GOT3 (cell line): ENCODE measurements around the gene ZFTA.
"Not testable (repeated sequence)": the region's sequence is repeated elsewhere in the genome, so short reads cannot be mapped to it uniquely, and the experiment has no call there.

Source experiments
- DNase-seq: peaks from one replicate; lab custom pipeline; 2025; ENCODE audit warnings: mixed read lengths; lab: John Stamatoyannopoulos, UW

The ZFTA gene

DNA sequence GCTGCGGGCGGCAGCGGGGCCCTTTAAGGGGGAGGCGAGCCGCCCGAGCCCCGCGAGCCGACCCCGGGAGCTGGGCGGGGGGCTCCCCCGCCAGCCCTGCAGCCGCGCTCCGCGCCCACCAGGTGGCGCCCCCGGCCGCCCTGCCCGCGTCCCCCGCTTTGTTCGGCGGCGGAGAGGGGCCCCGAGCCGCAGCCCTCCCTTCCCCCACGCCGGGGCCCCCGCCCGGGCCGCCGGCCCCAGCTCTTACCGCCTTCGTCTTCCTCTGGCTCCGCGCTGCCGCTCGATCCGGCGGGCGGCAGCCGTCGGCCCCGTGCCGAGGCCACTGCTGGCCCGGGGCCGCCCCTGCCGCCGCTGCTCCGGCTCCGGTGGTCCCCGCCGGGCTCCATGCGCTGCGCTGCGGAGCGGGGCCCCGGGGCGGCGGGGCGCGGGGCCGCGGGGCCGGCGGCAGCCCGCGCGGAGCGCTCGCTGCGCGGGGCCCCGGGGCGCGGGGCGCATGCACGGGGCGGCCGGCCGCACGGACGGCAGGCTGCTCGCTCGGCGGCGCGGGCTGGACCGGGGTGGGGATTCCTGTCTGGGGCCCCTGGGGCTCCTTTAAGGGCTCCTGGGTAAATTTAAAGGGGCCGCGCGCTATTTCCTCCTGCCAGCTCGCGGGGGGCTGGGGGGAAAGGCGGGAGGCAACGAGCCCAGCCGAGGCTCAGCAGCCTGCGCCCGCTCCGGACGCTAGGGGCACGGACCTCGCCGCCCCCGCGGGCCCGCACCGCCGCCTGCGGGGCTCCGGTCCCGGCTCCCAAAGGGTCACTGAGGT, at the start of gene ZFTA:
TSS of gene ZFTA (minus strand) at position 539 of the 805 bp plus-strand sequence. CDS start at position 386, 153 bp downstream.
- DNase-seq = no peak

DNA sequence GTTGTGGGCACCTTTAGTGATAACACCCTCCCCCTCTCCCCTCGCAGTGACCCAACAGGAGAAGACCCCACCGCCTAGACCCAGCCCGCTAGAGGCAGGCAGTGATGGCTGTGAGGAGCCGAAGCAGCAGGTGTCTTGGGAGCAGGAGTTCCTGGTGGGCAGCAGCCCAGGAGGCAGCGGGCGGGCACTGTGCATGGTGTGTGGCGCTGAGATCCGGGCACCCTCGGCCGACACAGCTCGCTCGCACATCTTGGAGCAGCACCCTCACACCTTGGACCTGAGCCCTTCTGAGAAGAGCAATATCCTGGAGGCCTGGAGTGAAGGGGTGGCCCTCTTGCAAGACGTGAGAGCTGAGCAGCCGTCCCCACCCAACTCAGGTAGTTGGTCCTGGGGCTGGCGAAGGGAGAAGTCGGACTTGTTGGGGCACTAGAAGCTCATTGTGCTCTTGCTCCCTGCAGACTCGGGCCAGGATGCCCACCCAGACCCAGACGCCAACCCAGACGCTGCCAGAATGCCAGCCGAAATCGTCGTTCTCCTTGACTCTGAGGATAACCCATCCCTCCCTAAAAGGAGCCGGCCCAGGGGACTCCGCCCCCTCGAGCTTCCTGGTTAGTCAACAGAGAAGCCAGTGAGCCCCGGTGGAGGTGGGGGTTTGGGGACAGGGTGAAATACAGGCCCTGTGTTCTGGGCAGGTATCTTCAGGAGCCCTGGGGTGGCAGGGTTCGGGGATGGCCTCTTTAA, 49.4 kb upstream of the ZFTA start:
- DNase-seq = no peak

DNA sequence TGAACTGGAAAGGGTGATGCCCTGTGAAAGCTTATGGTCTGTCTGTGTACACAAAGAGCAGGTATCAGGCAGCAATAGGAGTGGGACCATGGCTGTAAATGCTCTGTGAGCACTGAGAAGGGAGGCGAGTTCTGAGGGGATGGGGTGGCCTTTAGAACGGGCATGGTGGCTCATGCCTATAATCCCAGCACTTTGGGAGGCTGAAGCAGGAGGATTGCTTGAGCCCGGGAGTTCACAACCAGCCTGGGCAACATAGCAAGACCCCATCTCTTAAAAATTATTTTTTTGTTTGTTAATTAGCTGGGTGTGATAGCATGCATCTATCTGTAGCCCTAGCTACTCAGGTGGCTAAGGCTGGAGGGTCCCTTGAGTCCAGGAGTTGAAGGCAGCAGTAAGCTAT, 48.2 kb upstream of the ZFTA start:
- no peak for DNase-seq

DNA sequence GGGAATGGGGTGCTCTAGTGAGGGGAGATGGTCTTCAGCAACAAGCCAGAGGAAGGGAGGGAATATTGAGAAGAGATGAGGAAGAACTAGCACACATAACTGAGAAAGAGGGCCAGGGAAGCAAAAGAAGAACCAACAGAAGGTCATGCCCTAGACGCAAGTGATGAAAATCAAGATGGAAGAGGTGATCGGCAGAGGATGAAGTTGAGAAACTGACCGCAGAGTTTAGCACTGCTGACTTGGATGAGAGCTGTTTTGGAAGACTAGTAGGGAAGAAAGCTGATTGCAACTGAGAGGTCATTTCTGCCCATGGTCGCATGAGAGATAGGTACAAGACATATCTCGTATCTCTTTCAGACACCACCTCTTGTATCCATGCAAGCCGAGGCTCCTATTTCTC, 47.6 kb upstream of the ZFTA start:
- no peak for DNase-seq

DNA sequence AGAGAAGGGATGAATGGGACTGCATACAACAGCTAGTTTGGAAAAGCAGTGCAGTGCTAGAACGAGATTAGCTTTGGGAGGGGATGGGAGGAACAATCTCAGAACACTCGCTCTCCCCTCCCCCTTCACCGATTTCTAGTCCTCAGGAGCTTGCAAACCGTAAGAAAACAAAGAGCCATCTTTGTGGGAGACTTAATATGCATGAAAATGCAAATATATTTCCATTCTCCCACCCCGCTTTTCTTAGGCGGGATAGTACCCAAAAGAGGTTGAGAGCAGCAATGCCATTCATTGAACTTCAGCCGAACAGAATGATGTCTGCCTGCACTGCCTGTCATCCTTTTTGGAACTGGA, 45.8 kb upstream of the ZFTA start:
- DNase-seq = no peak

DNA sequence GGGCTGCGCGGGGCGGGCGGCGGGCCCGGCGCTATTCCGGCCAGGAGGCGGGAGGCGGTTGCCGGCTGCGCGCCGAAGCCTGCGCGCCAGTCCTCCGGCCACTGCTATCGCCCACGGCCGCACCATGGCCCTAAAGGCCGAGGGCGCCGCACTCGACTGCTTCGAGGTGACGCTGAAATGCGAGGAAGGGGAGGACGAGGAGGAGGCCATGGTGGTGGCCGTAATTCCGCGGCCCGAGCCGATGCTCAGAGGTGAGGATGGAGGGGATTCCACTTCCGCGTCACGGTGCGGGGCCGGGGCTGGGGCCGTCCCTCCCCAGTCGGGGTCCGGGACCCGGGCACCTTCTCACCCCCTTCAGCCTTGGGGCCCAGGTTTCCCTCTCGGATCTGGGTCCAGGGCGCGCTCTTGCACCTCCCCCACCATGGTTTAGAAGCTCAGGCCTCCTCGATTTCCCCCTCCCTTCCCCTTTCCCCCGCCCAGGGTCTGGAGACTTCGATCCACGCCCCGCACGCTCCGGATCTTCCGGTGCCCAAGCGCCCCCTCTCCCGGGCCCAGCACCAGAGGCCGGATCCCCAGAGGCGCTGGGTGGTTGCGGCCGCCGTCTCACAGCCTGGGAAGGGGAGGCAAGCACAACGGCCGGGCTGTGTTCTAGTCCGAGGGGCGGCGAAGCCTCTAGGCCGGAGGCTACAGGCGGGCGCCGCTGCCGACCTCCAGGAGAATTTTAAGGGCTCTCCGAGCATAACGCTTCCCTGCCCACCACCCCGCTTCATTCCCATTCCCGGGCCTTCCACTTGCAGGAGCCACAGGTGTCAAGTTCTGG, 45.2 kb upstream of the ZFTA start:
- no peak for DNase-seq

DNA sequence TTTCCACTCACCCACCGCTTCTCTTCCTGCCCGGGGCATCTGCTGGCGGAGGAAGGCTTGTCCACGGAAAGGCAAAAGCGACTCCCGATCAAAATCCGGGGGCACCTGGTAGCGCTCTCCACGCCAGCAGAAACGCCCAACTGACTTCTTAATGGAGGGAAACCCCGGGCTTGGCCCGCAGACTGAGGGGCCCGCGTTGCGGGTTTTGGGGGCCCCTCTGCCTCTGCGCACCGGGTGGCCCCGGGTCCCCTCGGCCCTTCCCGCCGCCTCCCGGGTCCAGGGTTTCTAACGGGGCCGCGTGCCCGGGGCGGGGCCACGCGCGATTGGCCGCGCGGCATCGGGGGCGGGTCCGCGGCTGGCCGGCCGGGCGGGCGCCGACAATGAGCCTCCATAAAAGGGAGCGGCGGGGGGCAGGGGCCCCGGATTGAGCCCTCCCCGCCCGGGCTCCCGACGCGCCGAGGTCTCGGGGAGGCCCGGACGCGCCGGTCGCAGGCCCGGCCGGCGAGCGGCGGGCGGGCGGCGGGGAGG, 44.5 kb upstream of the ZFTA start, which contains the start of gene SPINDOC:
TSS of gene SPINDOC (plus strand) at position 422 of the 528 bp plus-strand sequence. CDS start 231 bp downstream, outside the sequence.
- peak; percentile 38 for DNase-seq

DNA sequence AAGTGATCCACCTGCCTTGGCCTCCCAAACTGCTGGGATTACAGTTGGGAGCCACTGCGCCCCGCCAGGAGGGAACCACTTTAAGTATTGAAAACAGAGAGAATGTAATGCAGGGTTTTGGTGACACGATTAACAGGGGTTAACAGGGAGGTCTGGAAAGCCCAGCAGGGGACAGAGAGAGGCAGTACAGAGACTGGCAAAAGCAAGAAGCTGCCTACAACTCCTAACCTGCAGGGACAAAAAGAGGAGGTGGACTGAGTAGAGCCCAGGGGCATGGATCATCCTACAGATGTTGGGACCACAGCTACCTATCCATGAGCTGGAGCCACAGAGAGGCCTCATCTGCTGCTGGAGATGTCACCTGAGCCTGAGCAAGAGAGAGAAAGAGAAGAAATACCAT, 42.9 kb upstream of the ZFTA start:
- no peak for DNase-seq

DNA sequence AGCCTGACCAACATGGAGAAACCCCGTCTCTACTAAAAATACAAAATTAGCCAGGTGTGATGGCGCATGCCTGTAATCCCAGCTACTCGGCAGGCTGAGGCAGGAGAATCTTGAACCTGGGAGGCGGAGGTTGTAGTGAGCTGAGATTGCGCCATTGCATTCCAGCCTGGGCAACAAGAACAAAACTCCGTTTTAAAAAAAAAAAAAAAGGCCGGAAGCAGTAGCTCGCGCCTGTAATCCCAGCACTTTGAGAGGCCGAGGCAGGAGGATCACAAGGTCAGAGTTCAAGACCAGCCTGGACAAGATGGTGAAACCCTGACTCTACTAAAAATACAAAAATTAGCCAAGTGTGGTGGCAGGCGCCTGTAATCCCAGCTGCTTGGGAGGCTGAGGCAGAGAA, 41.8 kb upstream of the ZFTA start:
- not testable (repeated sequence) for DNase-seq

DNA sequence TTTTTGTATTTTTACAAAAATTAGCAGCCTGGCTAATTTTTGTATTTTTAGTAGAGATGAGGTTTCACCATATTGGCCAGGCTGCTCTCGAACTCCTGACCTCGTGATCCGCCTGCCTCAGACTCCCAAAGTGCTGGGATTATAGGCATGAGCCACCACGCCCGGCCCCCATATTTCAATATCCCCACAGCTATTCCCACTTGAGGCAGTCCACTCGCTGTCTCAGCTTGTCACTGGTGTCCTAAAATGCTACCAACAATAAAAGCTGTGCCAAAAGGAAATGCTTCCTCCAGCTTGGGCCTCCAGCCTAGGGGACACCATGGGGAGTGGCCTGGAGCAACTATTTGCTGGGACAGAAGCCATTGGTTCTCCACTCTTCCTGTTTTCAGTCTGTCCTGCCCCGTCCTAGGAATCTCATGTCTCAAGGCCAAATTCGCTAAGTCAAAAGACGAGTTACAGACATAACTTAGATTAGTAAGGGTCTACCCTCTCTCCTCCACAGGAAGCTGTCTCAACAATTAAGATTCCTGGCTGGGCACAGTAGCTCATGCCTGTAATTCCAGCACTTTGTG, 37.4 kb upstream of the ZFTA start:
- no peak for DNase-seq

DNA sequence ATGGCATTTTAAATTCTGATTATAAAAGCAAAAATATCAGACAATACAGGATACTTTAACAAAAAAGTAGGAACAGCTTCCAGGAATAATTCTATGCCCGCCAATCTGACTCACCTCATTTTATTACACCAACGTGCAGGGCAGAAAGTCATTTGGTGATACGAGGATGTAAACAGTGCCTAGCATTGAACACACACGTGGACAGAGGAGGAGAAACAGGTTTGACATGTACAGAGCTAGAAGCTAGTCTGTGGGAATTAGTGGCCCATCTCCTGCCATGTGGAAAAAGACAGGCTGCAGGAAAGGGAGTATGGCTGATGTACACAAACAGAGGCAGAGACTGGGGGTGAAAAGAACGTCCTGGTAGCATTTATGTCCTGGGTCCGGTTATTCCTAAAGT, 35.7 kb upstream of the ZFTA start:
- DNase-seq = no peak

DNA sequence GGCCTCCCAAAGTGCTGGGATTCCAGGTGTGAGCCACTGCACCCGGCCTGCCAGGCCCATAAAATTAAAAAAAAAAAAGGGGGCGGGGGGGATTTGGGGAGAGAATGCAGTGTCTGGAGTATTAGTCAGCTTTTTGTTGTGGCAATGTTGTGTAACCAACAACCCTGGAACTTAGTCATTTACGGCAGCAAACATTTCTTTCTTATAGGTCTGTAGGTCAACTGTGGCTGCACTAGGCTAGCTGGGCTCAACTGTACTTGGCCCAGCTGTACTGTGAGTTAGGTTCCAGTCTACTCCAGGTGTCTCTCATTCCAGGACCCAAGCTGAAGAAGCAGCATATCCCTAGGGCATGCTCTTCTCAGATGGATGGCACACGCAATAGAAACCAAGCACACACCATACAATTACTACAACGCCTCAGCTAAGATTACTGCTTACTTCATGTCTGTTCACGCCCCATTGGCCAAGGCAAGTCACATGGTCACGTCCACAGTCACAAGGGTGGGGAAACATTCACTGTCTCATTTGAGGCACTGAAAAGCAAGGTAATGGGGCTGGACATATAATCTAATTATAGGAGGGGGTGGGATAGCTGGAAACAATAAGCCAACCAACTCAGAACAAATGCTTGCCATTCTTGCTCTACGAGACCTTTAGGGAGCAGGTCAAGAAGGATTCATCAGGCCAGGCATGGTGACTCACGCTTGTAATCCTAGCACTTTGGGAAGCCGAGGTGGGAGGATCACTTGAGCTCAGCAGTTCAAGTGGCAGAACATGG, 34.3 kb upstream of the ZFTA start:
- no peak for DNase-seq

DNA sequence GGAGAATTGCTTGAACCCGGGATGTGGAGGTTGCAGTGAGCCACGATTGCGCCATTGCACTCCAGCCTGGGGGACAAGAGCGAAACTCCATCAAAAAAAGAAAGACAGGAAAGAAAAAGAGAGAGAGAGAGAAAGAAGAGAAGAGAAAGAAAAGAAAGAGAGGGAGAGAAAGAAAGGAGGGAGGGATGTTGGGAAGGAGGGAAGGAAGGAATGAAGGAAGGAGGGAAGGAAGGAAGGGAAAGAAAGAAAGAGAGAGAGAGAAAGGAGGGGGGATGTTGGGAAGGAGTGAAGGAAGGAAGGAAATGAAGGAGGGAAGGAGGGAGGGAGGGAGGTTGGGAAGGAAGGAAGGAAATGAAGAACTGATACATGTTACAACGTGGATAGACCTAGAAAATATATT, 32.3 kb upstream of the ZFTA start:
- no peak for DNase-seq

DNA sequence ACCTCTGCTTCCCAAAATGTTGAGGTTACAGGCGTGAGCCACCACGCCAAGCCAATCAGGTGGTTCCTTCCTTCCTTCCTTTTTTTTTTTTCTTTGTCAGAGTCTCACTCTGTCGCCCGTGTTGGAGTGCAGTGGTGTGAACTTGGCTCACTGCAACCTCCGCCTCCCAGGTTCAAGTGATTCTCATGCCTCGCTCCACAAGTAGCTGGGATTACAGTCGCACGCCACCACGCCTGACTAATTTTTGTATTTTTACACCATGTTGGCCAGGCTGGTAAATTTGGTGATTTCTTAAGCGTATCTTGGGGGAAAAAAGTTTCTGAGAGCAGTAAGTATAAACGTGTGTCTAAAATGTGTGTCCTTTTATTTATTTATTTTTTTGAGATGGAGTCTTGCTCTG, 26.5 kb upstream of the ZFTA start:
- no peak for DNase-seq

DNA sequence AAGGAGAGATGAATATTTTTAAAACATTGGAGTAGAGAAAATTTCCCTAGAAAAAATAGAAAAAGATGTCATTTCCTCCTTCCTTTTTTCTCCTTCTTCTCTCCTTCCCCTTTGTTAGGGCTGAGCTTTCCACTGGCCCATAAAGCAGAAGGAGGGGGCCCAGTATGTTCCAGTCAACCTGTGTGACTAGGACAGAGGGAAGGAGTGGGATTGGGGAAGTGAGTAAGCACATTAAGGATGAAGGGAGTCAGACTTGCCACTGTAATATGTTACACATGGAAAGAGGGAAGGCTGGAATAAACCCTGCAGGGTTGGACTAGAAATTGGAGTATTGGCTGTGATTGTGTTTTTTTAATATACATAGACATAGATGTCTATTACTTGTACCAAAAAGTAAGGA, 24.6 kb upstream of the ZFTA start:
- DNase-seq = no peak

DNA sequence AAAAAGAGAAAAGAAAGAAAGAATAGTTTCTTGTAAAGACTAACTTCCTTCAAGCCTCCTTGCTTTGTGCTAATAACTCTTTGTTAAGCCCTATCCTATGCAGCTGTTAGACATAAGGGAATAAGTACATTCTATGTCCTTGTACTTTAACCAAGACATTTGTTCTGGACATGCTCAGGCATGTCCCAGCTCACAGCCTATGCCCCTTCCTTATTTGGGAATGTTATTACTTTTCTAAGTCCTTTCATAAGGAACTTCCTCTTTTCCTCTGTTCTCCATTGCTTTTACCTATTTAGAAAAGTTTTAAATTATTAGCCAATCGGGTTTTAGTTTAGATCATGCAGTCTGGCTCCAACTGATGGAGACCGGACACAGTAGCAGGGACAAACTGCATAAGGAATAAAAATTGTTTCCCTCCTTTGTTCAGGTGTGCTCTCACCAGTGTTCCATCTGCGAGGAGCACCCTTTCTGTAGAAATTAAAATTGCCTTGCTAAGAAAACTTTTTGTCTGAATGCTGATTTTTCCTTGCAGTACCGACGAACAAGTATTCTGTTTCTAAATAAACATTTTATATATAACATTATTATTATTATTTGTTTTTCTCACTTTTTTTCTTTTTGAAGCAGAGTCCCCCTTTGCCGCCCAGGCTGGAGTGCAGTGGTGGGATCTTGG, 23.1 kb upstream of the ZFTA start:
- DNase-seq = no peak

DNA sequence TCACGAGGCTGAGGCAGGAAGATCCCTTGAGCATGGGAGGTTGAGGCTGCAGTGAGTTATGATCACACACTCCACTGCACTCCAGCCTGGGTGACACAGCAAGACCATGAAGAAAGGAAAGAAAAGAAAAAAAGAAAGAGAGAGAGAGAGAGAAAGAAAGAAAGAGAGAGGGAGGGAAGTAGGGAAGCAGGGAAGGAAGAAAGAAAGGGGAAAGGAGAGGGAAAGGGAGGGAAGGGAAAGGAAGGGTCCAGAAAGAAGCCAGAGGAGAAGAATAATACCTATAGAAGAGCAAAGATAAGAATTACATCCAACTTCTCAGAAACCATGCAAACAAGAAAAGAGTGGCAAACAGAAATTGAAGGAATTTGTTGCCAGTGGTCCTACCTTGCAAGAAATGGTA, 17.2 kb upstream of the ZFTA start:
- no peak for DNase-seq

DNA sequence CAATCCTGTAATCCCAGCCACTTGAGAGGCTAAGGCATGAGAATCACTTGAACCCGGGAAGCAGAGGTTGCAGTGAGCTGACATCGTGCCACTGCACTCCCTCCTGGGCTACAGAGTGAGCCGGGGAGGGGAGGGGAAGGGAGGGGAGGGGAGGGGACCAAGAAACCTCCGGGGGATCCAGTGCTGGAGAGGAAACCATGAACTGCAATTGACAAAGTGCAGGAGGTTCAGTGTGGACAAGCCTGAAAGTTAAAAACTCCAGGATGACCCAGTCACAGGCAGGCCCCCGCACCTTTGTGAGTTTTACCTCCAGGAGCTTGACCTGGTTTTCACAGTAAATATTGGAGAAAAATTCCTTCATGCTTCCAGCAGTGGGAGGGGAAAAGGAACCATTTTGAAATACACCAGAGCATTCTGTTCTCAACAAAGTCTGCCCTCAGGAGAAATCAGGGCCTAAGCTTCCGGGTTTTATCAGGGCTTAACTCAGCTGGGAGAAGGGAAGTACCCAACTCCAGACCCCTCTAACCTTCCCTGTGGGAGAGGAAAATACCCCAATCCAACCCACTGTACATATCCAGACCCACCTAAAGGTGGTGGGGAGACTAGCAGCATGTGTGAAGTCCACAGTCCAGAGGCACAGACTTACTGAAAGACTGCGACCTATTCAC, 15.5 kb upstream of the ZFTA start:
- DNase-seq = no peak

DNA sequence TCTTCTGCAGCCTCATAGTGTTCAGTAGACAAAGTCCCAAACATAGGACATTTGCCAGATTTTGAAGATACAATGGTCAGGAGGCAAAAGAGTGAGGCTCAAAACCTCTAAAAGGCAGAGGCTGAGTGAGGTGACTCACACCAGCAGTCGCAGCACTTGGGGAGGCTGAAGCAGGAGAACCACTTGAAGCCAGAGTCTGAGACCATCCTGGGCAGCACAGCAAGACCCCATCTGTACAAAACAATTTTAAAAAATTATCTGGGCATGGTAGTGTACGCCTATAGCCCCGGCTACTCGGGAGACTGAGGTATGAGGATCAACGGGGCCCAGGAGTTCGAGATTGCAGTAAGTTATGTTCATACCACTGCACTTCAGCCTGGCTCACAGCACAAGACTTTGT, 14.2 kb upstream of the ZFTA start:
- no peak for DNase-seq

DNA sequence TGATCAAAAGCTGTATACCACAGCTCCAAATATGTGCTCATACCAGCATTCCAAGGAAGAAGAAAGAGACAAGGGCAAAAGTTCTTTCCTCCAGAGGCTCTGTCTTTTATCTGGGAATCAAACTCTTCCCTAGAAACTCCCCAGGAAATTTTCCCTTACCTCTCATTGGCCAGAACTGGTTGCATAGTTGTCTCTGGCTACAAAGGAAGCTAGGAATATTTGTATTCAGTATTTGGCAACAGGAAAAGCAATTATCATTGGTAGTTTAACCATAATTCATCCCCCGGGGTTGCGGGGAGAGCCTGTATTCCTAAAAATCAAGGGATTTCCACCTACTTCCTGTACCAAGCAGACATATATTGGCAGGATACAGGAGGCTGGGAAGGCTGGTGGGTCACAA, 10.5 kb upstream of the ZFTA start:
- DNase-seq = no peak
